ENCODE measurements around the gene PLCXD1.
"Not testable (repeated sequence)": the region's sequence is repeated elsewhere in the genome, so short reads cannot be mapped to it uniquely, and the experiment has no call there.

PLCXD1 gene

DNA sequence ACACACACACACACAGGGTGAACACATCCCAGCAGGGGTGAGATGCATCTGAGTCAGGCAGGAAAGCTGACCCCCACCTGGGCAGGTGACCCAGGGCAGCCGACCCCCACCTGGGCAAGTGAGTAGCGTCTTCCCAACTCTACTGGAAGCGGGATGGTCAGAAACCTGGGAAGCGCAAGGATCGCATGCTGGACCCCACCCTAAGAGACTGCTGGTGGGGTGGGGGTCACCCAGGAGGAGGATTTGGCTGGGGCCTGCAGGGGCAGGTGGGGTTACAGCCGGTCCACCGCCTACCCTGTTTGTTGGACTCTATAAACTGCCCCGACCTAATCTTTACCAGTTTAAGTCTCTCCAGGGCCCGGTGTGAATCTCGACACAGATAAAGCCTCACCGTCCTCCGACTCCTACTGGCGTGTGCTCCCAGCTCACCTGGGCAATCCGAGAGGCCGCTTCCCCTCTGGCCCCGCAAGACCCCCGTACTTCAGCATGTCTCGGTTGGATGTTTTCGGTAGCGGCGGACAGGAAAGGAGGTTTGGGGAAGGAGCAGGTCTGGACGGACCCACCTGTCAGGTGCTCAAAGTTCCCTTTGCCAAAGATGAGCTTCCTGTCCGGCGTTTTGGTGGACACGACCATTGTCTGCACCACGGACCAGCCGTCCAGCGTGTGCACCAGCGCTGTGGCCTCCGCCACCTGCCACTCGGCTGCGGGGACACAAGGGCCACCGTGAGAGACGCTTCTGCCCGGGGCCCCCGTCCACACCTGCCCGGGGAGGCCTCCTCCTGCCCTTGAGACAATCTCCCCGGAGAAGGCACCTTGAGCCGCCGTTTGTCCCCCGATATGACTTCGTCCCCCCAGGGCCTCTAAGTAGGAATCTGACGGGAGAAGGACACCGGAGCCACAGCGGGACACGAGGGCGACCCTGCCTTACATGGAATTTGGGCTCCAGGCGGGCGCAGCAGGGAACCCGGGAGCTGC is 35.5 kb downstream of the PLCXD1 start:
- DNase-seq (ENCODE audit: low read depth in 2 of 3, low spot score in 1 of 3), result no peak

- peak in 1 of 3 donors; percentile 95 for DNase-seq (ENCODE audit: low read depth in 2 of 3, low spot score in 1 of 3)
These were observed 36.4 kb downstream of the PLCXD1 start for GRCh38 chrX:317424-318067.

DNA sequence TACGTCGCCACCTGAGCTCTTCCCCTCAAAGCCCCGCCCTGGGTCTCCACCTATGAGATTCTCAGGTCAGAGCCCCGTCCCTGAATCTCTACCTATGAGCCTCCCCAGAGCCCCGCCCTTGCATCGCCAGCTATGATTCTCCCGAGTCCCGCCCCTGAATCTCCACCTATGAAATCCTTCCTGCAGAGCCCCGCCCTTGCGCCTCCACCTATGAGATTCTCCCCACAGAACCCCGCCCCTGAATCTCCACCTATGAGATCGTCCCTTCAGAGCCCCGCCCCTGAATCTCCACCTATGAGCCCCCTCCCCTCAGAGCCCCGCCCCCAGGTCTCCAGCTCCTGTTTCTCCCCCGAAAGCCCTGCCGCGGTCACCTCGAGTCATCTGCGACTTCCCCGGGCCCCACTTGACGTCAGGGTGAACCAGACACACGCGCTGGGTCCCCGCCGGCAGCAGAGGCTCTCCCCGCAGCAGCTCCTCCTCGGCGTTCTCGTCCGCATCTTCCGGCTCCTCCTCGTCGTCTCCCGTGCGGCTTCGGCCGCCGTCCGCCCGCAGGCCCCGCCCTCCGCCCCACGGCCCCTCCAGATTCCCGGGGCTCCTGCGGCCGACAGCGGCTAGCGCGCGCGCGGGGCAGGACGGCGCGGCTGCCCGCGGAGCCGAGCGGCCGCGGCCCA is 37.0 kb downstream of the PLCXD1 start:
- DNase-seq (ENCODE audit: low read depth in 2 of 3, low spot score in 1 of 3), result peak; percentile 96 to 99 (median 98)

- DNase-seq (ENCODE audit: low read depth in 2 of 3, low spot score in 1 of 3), result peak; percentile 97 to 98 (median 97)
These were observed 37.8 kb downstream of the PLCXD1 start, which contains the start of gene GTPBP6 for GRCh38 chrX:318739-319578. TSS of gene GTPBP6 (minus strand) at chrX:318796. CDS start at chrX:318787, 9 bp downstream.

- DNase-seq (ENCODE audit: low read depth in 2 of 3, low spot score in 1 of 3), result no peak
These were observed 38.5 kb downstream of the PLCXD1 start for GRCh38 chrX:319579-320125.

- DNase-seq (ENCODE audit: low read depth in 2 of 3, low spot score in 1 of 3), result no peak
These were observed 39.1 kb downstream of the PLCXD1 start for GRCh38 chrX:320126-320783.

DNA sequence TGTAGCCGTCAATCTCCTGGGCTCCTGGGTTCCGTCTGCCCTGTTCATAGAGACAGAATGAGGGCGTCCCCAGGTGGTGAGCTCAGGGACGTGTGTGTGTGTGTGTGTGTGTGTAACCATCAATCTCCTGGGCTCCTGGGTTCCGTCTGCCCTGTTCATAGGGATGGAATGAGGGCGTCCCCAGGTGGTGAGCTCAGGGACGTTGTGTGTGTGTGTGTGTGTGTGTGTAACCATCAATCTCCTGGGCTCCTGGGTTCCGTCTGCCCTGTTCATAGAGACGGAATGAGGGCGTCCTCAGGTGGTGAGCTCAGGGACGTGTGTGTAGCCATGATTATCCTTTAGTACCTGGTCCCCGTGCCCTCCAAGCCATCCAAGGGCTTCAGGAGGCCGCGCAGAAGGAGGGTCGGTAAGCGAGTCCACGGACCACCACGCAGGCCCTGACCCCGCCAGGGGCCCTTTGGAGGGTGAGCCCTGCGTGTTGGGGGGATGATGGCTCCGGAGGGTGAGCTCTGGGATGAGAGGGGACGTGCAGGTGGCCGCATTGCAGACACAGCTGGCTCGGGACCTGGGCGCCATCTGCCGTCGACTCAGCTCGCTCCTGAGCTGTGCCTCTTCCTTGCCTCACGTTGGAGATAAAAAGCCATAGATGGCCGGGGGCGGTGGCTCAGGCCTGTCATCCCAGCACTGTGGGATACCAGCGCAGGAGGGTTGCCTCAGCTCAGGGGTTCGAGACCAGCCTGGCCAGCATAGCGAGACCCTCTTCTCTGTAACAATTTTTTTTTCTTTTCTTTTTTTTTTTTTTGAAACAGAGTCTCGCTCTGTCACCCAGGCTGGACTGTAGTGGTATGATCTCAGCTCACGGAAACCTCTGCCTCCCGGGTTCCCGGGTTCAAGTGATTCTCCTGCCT is 42.8 kb downstream of the PLCXD1 start:
- no peak for DNase-seq (ENCODE audit: low read depth in 2 of 3, low spot score in 1 of 3)

DNA sequence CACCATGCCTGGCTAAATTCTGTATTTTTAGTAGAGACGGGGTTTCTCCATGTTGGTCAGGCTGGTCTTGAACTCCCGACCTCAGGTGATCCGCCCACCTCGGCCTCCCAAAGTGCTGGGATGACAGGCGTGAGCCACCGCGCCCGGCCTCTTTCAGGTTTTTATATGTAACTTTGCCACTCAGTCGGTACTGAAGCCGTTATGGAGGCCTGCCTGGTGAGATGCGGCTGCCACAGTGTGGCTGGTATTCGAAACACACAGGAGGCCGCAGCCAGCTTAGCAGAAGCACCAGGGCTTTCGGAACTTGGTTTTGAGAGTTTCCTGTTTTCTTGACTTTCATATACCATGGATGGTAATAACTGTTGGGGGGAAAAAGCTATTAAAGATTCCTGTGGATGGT is 43.5 kb downstream of the PLCXD1 start:
- DNase-seq (ENCODE audit: low read depth in 2 of 3, low spot score in 1 of 3), result not testable (repeated sequence)

DNA sequence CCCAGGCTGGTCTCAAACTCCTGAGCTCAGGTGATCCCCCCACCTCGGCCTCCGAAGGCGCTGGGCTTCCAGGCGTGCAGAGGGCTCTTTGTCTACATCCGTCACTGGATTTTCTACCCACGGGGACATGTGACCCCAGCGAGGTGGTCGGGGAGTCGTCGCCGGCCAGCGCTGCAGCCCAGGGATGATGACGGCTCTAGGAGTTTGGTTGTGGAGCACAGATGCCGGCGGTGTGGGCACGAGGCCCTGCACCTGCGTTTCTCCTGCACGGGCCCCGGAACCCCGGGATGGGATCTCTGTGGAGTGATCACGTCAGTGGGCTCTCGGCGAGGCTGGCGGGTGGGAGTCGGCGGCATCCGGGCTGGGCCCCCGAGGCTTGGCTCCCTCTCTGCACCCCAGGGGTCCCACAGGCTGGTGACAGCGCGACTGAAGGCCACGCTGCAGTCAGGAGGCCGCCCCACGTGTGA is 46.5 kb downstream of the PLCXD1 start:
- no peak for DNase-seq (ENCODE audit: low read depth in 2 of 3, low spot score in 1 of 3)

DNA sequence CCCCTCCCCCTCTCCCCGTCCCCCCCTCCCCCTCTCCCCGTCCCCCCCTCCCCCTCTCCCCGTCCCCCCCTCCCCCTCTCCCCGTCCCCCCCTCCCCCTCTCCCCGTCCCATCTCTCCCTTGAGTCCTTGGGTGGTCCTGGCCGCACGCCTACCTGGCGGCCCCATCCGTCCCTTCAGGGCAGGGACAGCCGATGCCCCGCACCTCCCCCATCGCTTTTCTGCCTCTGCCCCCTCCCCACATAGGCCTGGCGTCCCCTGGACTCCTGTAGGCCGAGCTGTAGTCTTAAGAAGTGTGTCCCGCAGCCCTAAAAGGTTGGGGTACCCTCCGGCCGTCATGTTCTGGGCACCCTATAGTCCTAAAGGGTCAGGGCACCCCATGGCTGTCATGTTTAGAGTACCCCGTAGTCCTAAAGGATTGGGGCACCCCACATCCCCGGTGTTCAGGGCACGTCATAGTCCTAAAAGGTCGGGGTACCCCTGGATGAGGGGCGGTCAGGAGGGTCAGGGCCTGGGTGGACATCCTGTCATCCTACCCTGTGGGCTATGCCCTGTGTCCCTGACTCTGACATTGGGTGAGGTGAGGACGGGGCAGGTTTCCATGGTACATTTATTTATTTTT is 48.2 kb downstream of the PLCXD1 start:
- no peak for DNase-seq (ENCODE audit: low read depth in 2 of 3, low spot score in 1 of 3)

DNA sequence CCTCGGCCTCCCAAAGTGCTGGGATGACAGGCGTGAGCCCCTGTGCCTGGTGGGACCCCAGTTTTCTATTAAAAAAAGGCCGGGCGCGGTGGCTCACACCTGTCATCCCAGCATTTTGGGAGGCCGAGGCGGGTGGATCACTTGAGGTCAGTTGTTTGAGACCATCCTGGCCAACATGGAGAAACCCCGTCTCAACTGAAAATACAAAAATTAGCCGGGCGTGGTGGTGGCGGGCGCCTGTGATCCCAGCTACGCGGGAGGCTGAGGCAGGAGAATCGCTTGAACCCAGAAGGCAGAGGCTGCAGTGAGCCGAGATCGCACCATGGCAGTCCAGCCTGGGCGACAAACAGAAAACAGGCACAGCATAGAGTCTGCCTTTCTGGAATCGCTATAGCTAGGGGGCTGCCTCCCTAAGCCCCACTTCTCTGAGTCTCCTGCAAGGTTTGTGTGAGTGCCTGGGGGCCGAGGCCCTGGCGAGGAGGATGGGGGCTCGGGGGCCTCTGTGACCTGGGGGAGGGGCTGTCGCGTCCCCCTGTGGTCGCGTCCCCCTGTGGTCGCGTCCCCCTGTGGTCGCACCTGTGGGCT is 49.1 kb downstream of the PLCXD1 start:
- DNase-seq (ENCODE audit: low read depth in 2 of 3, low spot score in 1 of 3), result not testable (repeated sequence)

DNA sequence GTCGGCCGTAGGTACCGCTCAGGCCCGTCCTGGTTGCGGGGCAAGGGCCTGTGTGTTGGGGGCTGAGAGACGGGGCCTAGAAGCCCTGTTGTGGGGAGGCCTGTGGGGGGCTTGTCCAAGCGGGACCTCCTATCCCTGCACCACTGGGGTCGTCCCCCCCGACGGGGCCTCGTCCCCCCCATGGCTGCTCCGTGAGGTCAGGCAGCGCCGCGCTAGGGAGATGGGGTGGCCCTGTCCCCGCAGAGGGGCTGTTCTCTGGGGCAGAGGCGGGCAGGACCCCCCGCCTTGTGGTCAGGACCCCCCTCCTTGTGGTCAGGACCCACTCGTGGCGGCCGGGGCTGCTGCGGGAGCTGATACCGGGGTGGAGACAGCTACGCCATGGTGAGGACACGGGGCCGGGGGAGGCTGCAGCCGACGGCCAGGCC is 49.6 kb downstream of the PLCXD1 start:
- DNase-seq (ENCODE audit: low read depth in 2 of 3, low spot score in 1 of 3), result no peak

GRCh38 chrX:331151-331824 is 50.1 kb downstream of the PLCXD1 start:
- DNase-seq (ENCODE audit: low read depth in 2 of 3, low spot score in 1 of 3), result no peak

DNA sequence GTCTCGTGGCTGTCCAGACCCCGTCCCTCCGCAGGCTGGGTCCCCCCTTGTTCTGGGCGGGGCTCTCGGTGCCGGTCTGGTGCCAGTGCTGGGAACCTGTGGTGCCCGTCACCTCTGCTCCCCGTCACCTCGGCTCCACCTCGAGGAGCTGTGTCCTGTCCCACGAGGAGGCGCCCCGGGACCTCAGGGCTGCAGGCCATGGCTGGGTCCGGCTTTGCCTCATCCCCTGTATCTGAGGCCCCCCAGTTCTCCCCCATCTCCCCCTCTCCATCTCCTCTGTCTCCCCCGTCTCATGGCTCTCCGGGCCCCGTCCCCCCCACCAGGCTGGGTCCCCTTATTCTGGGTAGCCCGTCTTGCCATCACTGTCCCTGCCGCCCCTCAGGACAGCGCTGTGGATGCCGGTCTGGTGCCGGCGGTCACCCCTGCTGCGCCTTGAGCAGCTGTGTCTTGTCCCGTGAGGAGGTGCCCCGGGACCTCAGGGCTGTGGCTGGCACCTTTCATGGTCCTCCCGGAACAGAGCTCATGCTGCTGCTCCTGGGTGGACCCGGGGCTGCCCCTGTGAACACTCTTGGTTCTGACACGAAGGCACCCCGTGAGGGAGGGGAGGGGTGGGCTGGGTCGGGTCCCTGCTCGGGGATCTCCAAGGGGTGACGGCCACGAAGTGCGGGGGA is 50.8 kb downstream of the PLCXD1 start:
- DNase-seq (ENCODE audit: low read depth in 2 of 3, low spot score in 1 of 3), result no peak

DNA sequence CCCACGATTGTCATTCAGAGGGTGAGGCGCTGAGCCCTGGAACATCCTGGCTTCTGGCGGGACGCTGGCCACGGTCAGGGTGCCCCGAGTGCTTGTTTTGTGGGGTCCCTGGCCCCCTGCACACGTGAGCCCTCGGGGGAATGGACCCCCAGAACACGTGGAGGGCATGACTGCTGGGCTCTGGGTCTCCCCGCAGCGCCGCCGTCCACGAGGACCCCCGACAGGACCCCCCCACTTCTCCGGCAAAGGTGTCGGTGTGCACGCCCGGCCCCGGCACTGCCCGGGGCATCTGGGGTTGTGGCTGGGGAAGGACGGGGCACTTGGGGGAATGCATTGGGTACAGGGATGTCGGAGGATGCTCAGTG is 51.3 kb downstream of the PLCXD1 start:
- no peak for DNase-seq (ENCODE audit: low read depth in 2 of 3, low spot score in 1 of 3)

- DNase-seq (ENCODE audit: low read depth in 2 of 3, low spot score in 1 of 3), result no peak
These were observed 51.9 kb downstream of the PLCXD1 start for GRCh38 chrX:332916-333610.
